GM18909 (cell line): ENCODE results near the gene ZNF202.
"Not testable (repeated sequence)": the region's sequence is repeated elsewhere in the genome, so short reads cannot be mapped to it uniquely, and the experiment has no call there.

Experiments
- ATAC-seq: cut with Tn5 transposase; IDR thresholded peaks from one replicate; pipeline ENCODE4 v1.9.1; 2021; ENCODE audit warnings: mild to moderate bottlenecking; ENCODE audit not compliant: unreplicated experiment, poor library complexity

ZNF202 gene

GRCh38 chr11:123741159-123742030, at the start of gene ZNF202:
TSS of gene ZNF202 (minus strand) at chr11:123741660. CDS start at chr11:123730888, 10,772 bp downstream.
- ATAC-seq = peak; percentile 99

- ATAC-seq = no peak
Measured at GRCh38 chr11:123783536-123783935, 42.1 kb upstream of the ZNF202 start.

- no peak for ATAC-seq
Measured at GRCh38 chr11:123778511-123778910, 37.1 kb upstream of the ZNF202 start.

- ATAC-seq = no peak
Measured at GRCh38 chr11:123775715-123776549, 34.5 kb upstream of the ZNF202 start.

- ATAC-seq = no peak
Measured at GRCh38 chr11:123775289-123775688, 33.8 kb upstream of the ZNF202 start.

GRCh38 chr11:123773959-123774358, 32.5 kb upstream of the ZNF202 start:
- ATAC-seq = no peak

- no peak for ATAC-seq
Measured at GRCh38 chr11:123773026-123773425, 31.6 kb upstream of the ZNF202 start.

GRCh38 chr11:123771664-123772063, 30.2 kb upstream of the ZNF202 start:
- ATAC-seq = no peak

GRCh38 chr11:123770712-123771111, 29.3 kb upstream of the ZNF202 start:
- ATAC-seq = no peak

- no peak for ATAC-seq
Measured at GRCh38 chr11:123765601-123766000, 24.1 kb upstream of the ZNF202 start.

GRCh38 chr11:123762422-123762821, 21.0 kb upstream of the ZNF202 start:
- no peak for ATAC-seq

- peak; percentile 74 for ATAC-seq
Measured at GRCh38 chr11:123760894-123761293, 19.4 kb upstream of the ZNF202 start.

- ATAC-seq = no peak
Measured at GRCh38 chr11:123757976-123758375, 16.5 kb upstream of the ZNF202 start.

GRCh38 chr11:123755813-123756212, 14.4 kb upstream of the ZNF202 start:
- no peak for ATAC-seq

- ATAC-seq = no peak
Measured at GRCh38 chr11:123755344-123755743, 13.9 kb upstream of the ZNF202 start.

GRCh38 chr11:123754101-123754568, 12.7 kb upstream of the ZNF202 start, which contains the start of gene OR6X1:
TSS of gene OR6X1 (minus strand) at chr11:123754518. CDS start at chr11:123754518, 0 bp downstream.
- no peak for ATAC-seq

GRCh38 chr11:123753110-123753509, 11.7 kb upstream of the ZNF202 start:
- no peak for ATAC-seq

- no peak for ATAC-seq
Measured at GRCh38 chr11:123751781-123752180, 10.3 kb upstream of the ZNF202 start.

GRCh38 chr11:123748349-123748748, 6.9 kb upstream of the ZNF202 start:
- not testable (repeated sequence) for ATAC-seq

- ATAC-seq = no peak
Measured at GRCh38 chr11:123745764-123746451, 4.4 kb upstream of the ZNF202 start.
